ENCODE measurements around the gene ZNF763. TPM values are rescaled to one million over a fixed set of nuclear protein-coding genes. Genes with fewer than 3 reads are reported as not detected.

ZNF763 gene
- total RNA-seq = 0.64 and 1.1 TPM in 2 replicates

GRCh38 chr19:11964858-11965645 is at the start of gene ZNF763:
Gene ZNF763 (plus strand): TSS chr19:11965040. CDS start chr19:11965209, 169 bp downstream.

DNA sequence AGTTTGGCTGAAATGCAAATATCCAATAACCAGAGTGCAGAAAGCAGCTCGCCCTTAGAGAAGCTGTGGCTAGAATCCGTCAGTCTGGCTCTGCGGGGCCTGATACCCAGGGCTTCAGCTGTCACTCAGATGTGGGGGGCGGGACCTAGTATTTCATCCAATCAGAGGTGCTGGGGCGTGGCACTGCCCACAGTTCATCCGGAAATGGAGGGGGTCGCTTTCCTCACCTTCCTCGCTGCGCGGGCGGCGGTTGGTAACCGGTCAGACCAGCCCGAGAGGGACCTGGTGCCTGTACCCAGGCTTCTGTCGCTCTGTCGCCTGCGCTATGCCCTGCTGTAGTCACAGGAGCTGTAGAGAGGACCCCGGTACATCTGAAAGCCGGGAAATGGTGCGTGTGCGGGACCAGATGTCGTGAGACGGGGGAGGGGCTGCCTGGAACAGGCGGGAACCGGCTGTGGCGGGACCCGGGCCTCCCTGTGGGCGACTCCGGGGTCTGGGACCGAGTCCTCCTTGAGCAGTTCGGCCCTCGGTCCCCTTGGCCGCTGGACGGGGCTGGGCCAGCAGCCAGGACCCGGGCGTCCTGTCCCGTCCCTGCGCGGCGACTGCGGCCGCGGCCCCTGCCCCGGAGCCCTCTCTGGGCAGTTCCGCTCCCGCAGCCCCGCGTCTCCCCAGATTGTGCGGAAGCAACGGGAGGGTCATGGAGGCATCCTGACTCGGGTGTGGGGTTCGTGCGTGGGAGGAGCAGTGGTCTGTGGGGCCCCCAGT is 39.8 kb upstream of the ZNF763 start, which contains the start of gene ZNF700:
Gene ZNF700, plus strand, starts transcription at position 222 of the 765 bp plus-strand sequence. Its CDS starts 104 bp downstream, at position 326.

Other genes with a start within 250 kb of the ZNF763 start
- 1.2 and 2.3 TPM in 2 replicates for gene ZNF823, start 226.1 kb upstream of the ZNF763 start, total RNA-seq
- gene ZNF441, start 198.0 kb upstream of the ZNF763 start, total RNA-seq = 3.6 and 4.5 TPM in 2 replicates
- 0.31 and 0.78 TPM in 2 replicates for gene ZNF491, start 166.5 kb upstream of the ZNF763 start, total RNA-seq
- gene ZNF440, start 150.8 kb upstream of the ZNF763 start, total RNA-seq = 8.6 and 9.3 TPM in 2 replicates
- 1.1 and 2.2 TPM in 2 replicates for gene ZNF439, start 116.3 kb upstream of the ZNF763 start, total RNA-seq
- gene ZNF69, start 77.3 kb upstream of the ZNF763 start, total RNA-seq = 3.8 and 4.6 TPM in 2 replicates
- gene ZNF700, start 39.9 kb upstream of the ZNF763 start, total RNA-seq = 3.3 and 3.8 TPM in 2 replicates
- 4.2 and 6.7 TPM in 2 replicates for gene ZNF433, start 70.6 kb downstream of the ZNF763 start, total RNA-seq
- gene ZNF878, start 87.9 kb downstream of the ZNF763 start, total RNA-seq = 0.05 TPM in 1 of 2 replicates, not detected in the other
- gene ZNF844, start 99.7 kb downstream of the ZNF763 start, total RNA-seq = 5.4 and 5.5 TPM in 2 replicates
- gene ZNF20, start 175.3 kb downstream of the ZNF763 start, total RNA-seq = 0.88 and 3.1 TPM in 2 replicates
- 4.2 and 4.3 TPM in 2 replicates for gene ZNF625, start 191.7 kb downstream of the ZNF763 start, total RNA-seq
- gene ZNF136, start 198.1 kb downstream of the ZNF763 start, total RNA-seq = 5.5 and 5.6 TPM in 2 replicates